VCaP (cell line): ENCODE measurements around the gene ERLEC1.

Experiments
- H3K27ac ChIP-seq: fragments of 450-650 bp; 2 replicates; pipeline ENCODE4 v1.5.1; 2017
- CTCF ChIP-seq: fragments of 450-650 bp; conservative IDR thresholded peaks from 2 replicates; pipeline ENCODE4 v1.5.1; 2017; ENCODE audit warnings: mild to moderate bottlenecking, moderate library complexity

The ERLEC1 gene

GRCh38 chr2:53785366-53785765, 1.5 kb upstream of the ERLEC1 start:
- peak overlapping the region; percentile 89 for H3K27ac ChIP-seq
- no peak for TF ChIP-seq CTCF

GRCh38 chr2:53786352-53786704, 516 bp upstream of the ERLEC1 start:
- TF ChIP-seq CTCF, result no peak
- peak overlapping the region; percentile 89 for H3K27ac ChIP-seq

GRCh38 chr2:53787614-53788289, 908 bp downstream of the ERLEC1 start:
- TF ChIP-seq CTCF, result no peak
- H3K27ac ChIP-seq, result peak overlapping the region; percentile 89

GRCh38 chr2:53793261-53793660, 6.4 kb downstream of the ERLEC1 start:
- no peak for TF ChIP-seq CTCF
- H3K27ac ChIP-seq, result no peak overlapping the region

- no peak overlapping the region for H3K27ac ChIP-seq
- no peak for TF ChIP-seq CTCF
Observed at GRCh38 chr2:53793821-53794220, 7.0 kb downstream of the ERLEC1 start.

- TF ChIP-seq CTCF, result no peak
- H3K27ac ChIP-seq, result no peak overlapping the region
Observed at GRCh38 chr2:53801547-53801946, 14.7 kb downstream of the ERLEC1 start.

GRCh38 chr2:53802617-53803151, 15.8 kb downstream of the ERLEC1 start:
- TF ChIP-seq CTCF, result no peak
- no peak overlapping the region for H3K27ac ChIP-seq
